GM23338 (cell line): ENCODE results near the gene PACS1. TPM values are rescaled to one million over a fixed set of nuclear protein-coding genes. Genes with fewer than 3 reads are reported as not detected.

Experiments used
- ATAC-seq: fragments of 200-7000 bp; cut with Tn5 transposase; 3 replicates; pipeline ENCODE4 v1.9.1; 2020
- DNase-seq: peaks from one replicate; pipeline ENCODE4 v3.0.0-alpha.2; 2015; ENCODE audit warnings: low spot score
- H2AFZ ChIP-seq: fragments of 200-600 bp; sonication (generic); 2 replicates; pipeline ENCODE4 v1.8.0; 2016; ENCODE audit warnings: antibody characterized with exemption, mild to moderate bottlenecking, moderate library complexity
- H3F3A ChIP-seq: fragments of 200-600 bp; sonication (generic); replicated peaks from 2 replicates; pipeline ENCODE4 v1.8.0; 2017; ENCODE audit warnings: antibody characterized with exemption, mixed run types, low read depth
- H3K27ac ChIP-seq: fragments of 200-600 bp; sonication (generic); 2 replicates; pipeline ENCODE4 v1.6.1; 2016; ENCODE audit warnings: low read depth
- H3K27me3 ChIP-seq: fragments of 200-600 bp; sonication (generic); 2 replicates; pipeline ENCODE4 v1.8.0; 2016; ENCODE audit warnings: mild to moderate bottlenecking, mixed run types, moderate library complexity; ENCODE audit not compliant: insufficient read depth
- H3K36me3 ChIP-seq: fragments of 200-600 bp; sonication (generic); 2 replicates; pipeline ENCODE4 v1.8.0; 2016; ENCODE audit warnings: mild to moderate bottlenecking; ENCODE audit not compliant: insufficient read depth
- H3K4me1 ChIP-seq: fragments of 200-600 bp; sonication (generic); 2 replicates; pipeline ENCODE4 v1.8.0; 2016; ENCODE audit warnings: mild to moderate bottlenecking, moderate library complexity; ENCODE audit not compliant: insufficient read depth
- H3K4me2 ChIP-seq: fragments of 200-600 bp; sonication (generic); 2 replicates; pipeline ENCODE4 v1.7.1; 2017; ENCODE audit warnings: mixed run types
- H3K4me3 ChIP-seq: fragments of 200-600 bp; sonication (generic); 2 replicates; pipeline ENCODE4 v1.6.1; 2016; ENCODE audit warnings: mixed run types
- H3K79me2 ChIP-seq: fragments of 200-600 bp; sonication (generic); replicated peaks from 2 replicates; pipeline ENCODE4 v1.8.0; 2017; ENCODE audit warnings: mild to moderate bottlenecking; ENCODE audit not compliant: insufficient read depth
- H3K9me2 ChIP-seq: fragments of 200-600 bp; sonication (generic); 2 replicates; pipeline ENCODE4 v1.8.0; 2017; ENCODE audit not compliant: insufficient read depth
- H4K20me1 ChIP-seq: fragments of 200-600 bp; sonication (generic); replicated peaks from 2 replicates; pipeline ENCODE4 v1.8.0; 2017; ENCODE audit warnings: mild to moderate bottlenecking; ENCODE audit not compliant: insufficient read depth
- H3K27ac Mint-ChIP-seq: 2 replicates; pipeline ENCODE4 v1.8.0; 2020; ENCODE audit warnings: inconsistent platforms, mild to moderate bottlenecking, moderate library complexity, mixed read lengths
- H3K27me3 Mint-ChIP-seq: 3 replicates; pipeline ENCODE4 v1.8.0; 2022; ENCODE audit warnings: low read depth, mild to moderate bottlenecking, moderate library complexity, mixed read lengths, inconsistent platforms; ENCODE audit not compliant: insufficient read depth, poor library complexity
- H3K36me3 Mint-ChIP-seq: 3 replicates; pipeline ENCODE4 v1.8.0; 2021; ENCODE audit warnings: low read depth, mild to moderate bottlenecking, inconsistent platforms, moderate library complexity, mixed read lengths
- H3K4me1 Mint-ChIP-seq: 3 replicates; pipeline ENCODE4 v1.8.0; 2020; ENCODE audit warnings: mild to moderate bottlenecking, inconsistent platforms, mixed read lengths
- H3K4me3 Mint-ChIP-seq: 3 replicates; pipeline ENCODE4 v1.8.0; 2021; ENCODE audit warnings: moderate library complexity, mild to moderate bottlenecking, inconsistent platforms, mixed read lengths
- H3K9me3 Mint-ChIP-seq: 3 replicates; pipeline ENCODE4 v1.8.0; 2020; ENCODE audit warnings: moderate library complexity, mild to moderate bottlenecking, inconsistent platforms, mixed read lengths
- CREB1 ChIP-seq: fragments of 250-450 bp; sonication (Bioruptor Pico); IDR thresholded peaks from 2 replicates; pipeline ENCODE4 v1.5.0; 2020; ENCODE audit warnings: low read depth, mild to moderate bottlenecking, moderate library complexity
- CTCF ChIP-seq, 2 experiments: fragments of 200-600 bp in 1 of 2; sonication (generic) in 1 of 2; conservative IDR thresholded peaks; 2 replicates each; pipeline versions ENCODE4 v1.5.1 to v1.6.1; 2016 to 2017; ENCODE audit warnings: antibody characterized with exemption in 2 of 2, low read depth in 2 of 2, mild to moderate bottlenecking in 2 of 2, moderate library complexity in 1 of 2
- EZH2 ChIP-seq: fragments of 200-600 bp; sonication (generic); IDR thresholded peaks from one replicate; pipeline ENCODE4 v1.8.0; 2017; ENCODE audit warnings: antibody characterized with exemption, mild to moderate bottlenecking, low read depth; ENCODE audit not compliant: unreplicated experiment
- NANOG ChIP-seq: IDR thresholded peaks from 2 replicates; pipeline ENCODE4 v1.6.1; 2016; ENCODE audit warnings: antibody characterized with exemption, borderline replicate concordance
- POLR2AphosphoS5 ChIP-seq: IDR thresholded peaks from 2 replicates; pipeline ENCODE4 v1.6.1; 2016; ENCODE audit warnings: antibody characterized with exemption, low read depth
- ZNF114 ChIP-seq: fragments of 250-450 bp; sonication (Bioruptor Pico); IDR thresholded peaks from 2 replicates; pipeline ENCODE4 v1.5.0; 2020; ENCODE audit warnings: mild to moderate bottlenecking, moderate library complexity
- ZNF331 ChIP-seq: fragments of 250-450 bp; sonication (Bioruptor Pico); IDR thresholded peaks from 2 replicates; pipeline ENCODE4 v1.5.0; 2020; ENCODE audit warnings: low read depth, mild to moderate bottlenecking, moderate library complexity
- polyA plus RNA-seq: library from polyadenylated mRNA; unstranded; fragments of >200 nt; fragmentation: Nextera tagmentation; extraction: Ambion mirVana; gene quantifications from 2 replicates; pipeline ENCODE4 v1.2.1, GENCODE V29; 2016
- total RNA-seq: library from RNA; depleted of rRNA; stranded (reverse); fragments of >200 nt; shearing (Covaris generic); gene quantifications from 2 replicates; pipeline ENCODE4 v1.2.3, GENCODE V29; 2014
- TF ChIP-seq, protein P1 (sequence below): IDR thresholded peaks from one replicate; pipeline ENCODE4 v1.6.1; 2018; ENCODE audit warnings: antibody characterized with exemption; ENCODE audit not compliant: unreplicated experiment
- TF ChIP-seq, protein P2 (sequence below): fragments of 250-450 bp; sonication (Bioruptor Pico); IDR thresholded peaks from 2 replicates; pipeline ENCODE4 v1.5.0; 2020; ENCODE audit warnings: mild to moderate bottlenecking, moderate library complexity

Gene PACS1
- total and polyA plus RNA-seq, 2 experiments from 2014 or later: 8.0 to 37.5 TPM

GRCh38 chr11:66282468-66283455 is 212.7 kb downstream of the PACS1 start:
- DNase-seq (peak; percentile 99), ATAC-seq (peak; percentile 85)
- Mint-ChIP-seq H3K36me3 (no peaks in the 10 kb centered on the region; the same call in 2 of the 3 replicates), H3K4me1 (peaks cover 32% of the 10 kb centered on the region), H3K27ac (no peak overlapping the region), H3K4me3 (0 out of 3 replicates have a peak overlapping the region, but pooled peaks have one; percentile 23), H3K9me3 (no peaks in the 10 kb centered on the region), H3K27me3 (peaks cover 29% of the 10 kb centered on the region)
- peak; percentile 43; the same call in 1 of the 2 replicates for TF ChIP-seq CREB1
- TF ChIP-seq ZNF331 (CRISPR knock-in tag): no peak
- TF ChIP-seq ZNF114: no peak
- no peak for TF ChIP-seq NANOG
- peak; percentile 31; the same call in 1 of the 2 replicates for TF ChIP-seq POLR2AphosphoS5
- TF ChIP-seq, protein P1, sequence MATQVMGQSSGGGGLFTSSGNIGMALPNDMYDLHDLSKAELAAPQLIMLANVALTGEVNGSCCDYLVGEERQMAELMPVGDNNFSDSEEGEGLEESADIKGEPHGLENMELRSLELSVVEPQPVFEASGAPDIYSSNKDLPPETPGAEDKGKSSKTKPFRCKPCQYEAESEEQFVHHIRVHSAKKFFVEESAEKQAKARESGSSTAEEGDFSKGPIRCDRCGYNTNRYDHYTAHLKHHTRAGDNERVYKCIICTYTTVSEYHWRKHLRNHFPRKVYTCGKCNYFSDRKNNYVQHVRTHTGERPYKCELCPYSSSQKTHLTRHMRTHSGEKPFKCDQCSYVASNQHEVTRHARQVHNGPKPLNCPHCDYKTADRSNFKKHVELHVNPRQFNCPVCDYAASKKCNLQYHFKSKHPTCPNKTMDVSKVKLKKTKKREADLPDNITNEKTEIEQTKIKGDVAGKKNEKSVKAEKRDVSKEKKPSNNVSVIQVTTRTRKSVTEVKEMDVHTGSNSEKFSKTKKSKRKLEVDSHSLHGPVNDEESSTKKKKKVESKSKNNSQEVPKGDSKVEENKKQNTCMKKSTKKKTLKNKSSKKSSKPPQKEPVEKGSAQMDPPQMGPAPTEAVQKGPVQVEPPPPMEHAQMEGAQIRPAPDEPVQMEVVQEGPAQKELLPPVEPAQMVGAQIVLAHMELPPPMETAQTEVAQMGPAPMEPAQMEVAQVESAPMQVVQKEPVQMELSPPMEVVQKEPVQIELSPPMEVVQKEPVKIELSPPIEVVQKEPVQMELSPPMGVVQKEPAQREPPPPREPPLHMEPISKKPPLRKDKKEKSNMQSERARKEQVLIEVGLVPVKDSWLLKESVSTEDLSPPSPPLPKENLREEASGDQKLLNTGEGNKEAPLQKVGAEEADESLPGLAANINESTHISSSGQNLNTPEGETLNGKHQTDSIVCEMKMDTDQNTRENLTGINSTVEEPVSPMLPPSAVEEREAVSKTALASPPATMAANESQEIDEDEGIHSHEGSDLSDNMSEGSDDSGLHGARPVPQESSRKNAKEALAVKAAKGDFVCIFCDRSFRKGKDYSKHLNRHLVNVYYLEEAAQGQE: no peak
- peak; percentile 77 to 98 for TF ChIP-seq CTCF (conservative IDR thresholded peaks at IDR 0.05; ENCODE audit: low read depth in 2 of 2)
- no peak for TF ChIP-seq EZH2
- TF ChIP-seq, protein P2, sequence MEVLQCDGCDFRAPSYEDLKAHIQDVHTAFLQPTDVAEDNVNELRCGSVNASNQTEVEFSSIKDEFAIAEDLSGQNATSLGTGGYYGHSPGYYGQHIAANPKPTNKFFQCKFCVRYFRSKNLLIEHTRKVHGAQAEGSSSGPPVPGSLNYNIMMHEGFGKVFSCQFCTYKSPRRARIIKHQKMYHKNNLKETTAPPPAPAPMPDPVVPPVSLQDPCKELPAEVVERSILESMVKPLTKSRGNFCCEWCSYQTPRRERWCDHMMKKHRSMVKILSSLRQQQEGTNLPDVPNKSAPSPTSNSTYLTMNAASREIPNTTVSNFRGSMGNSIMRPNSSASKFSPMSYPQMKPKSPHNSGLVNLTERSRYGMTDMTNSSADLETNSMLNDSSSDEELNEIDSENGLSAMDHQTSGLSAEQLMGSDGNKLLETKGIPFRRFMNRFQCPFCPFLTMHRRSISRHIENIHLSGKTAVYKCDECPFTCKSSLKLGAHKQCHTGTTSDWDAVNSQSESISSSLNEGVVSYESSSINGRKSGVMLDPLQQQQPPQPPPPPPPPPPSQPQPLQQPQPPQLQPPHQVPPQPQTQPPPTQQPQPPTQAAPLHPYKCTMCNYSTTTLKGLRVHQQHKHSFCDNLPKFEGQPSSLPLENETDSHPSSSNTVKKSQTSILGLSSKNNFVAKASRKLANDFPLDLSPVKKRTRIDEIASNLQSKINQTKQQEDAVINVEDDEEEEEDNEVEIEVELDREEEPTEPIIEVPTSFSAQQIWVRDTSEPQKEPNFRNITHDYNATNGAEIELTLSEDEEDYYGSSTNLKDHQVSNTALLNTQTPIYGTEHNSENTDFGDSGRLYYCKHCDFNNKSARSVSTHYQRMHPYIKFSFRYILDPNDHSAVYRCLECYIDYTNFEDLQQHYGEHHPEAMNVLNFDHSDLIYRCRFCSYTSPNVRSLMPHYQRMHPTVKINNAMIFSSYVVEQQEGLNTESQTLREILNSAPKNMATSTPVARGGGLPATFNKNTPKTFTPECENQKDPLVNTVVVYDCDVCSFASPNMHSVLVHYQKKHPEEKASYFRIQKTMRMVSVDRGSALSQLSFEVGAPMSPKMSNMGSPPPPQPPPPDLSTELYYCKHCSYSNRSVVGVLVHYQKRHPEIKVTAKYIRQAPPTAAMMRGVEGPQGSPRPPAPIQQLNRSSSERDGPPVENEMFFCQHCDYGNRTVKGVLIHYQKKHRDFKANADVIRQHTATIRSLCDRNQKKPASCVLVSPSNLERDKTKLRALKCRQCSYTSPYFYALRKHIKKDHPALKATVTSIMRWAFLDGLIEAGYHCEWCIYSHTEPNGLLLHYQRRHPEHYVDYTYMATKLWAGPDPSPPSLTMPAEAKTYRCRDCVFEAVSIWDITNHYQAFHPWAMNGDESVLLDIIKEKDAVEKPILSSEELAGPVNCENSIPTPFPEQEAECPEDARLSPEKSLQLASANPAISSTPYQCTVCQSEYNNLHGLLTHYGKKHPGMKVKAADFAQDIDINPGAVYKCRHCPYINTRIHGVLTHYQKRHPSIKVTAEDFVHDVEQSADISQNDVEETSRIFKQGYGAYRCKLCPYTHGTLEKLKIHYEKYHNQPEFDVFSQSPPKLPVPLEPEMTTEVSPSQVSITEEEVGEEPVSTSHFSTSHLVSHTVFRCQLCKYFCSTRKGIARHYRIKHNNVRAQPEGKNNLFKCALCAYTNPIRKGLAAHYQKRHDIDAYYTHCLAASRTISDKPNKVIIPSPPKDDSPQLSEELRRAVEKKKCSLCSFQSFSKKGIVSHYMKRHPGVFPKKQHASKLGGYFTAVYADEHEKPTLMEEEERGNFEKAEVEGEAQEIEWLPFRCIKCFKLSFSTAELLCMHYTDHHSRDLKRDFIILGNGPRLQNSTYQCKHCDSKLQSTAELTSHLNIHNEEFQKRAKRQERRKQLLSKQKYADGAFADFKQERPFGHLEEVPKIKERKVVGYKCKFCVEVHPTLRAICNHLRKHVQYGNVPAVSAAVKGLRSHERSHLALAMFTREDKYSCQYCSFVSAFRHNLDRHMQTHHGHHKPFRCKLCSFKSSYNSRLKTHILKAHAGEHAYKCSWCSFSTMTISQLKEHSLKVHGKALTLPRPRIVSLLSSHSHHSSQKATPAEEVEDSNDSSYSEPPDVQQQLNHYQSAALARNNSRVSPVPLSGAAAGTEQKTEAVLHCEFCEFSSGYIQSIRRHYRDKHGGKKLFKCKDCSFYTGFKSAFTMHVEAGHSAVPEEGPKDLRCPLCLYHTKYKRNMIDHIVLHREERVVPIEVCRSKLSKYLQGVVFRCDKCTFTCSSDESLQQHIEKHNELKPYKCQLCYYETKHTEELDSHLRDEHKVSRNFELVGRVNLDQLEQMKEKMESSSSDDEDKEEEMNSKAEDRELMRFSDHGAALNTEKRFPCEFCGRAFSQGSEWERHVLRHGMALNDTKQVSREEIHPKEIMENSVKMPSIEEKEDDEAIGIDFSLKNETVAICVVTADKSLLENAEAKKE (CRISPR knock-in tag): no peak
- 0 out of 2 replicates have a peak, but pooled peaks cover 11% of the 10 kb centered on the region for H3F3A ChIP-seq
- H3K4me2 ChIP-seq: peak overlapping the region; percentile 66; the same call in 1 of the 2 replicates
- H2AFZ ChIP-seq: no peak overlapping the region
- no peaks in the 10 kb centered on the region for H3K79me2 ChIP-seq
- H3K27ac ChIP-seq: peak overlapping the region; percentile 78; the same call in 1 of the 2 replicates
- H3K4me1 ChIP-seq: peaks cover 9% of the 10 kb centered on the region
- peak overlapping the region; percentile 43 for H3K4me3 ChIP-seq
- no peaks in the 10 kb centered on the region for H3K27me3 ChIP-seq
- H3K36me3 ChIP-seq: no peaks in the 10 kb centered on the region; the same call in 1 of the 2 replicates
- H3K9me2 ChIP-seq: no peaks in the 10 kb centered on the region
- no peaks in the 10 kb centered on the region; the same call in none of the 2 replicates for H4K20me1 ChIP-seq
